Activated CD4-positive, alpha-beta T cell treated with anti-CD3 and anti-CD28 coated beads, Interleukin-2, amount 50 U/mL, for 4 hours (primary cell): Measurements from ENCODE around the gene PHF20.
"Not testable (repeated sequence)": the region's sequence is repeated elsewhere in the genome, so short reads cannot be mapped to it uniquely, and the experiment has no call there.

Experiments
- DNase-seq, 2 experiments: peaks; one replicate each; pipeline ENCODE4 v3.0.0-alpha.2; 2020

Gene PHF20

GRCh38 chr20:35771689-35772562 is at the start of gene PHF20:
TSS of gene PHF20 (plus strand) at chr20:35772015. CDS start at chr20:35801523, 29,508 bp downstream.
- peak; percentile 100 for DNase-seq

GRCh38 chr20:35723275-35723639 is 48.6 kb upstream of the PHF20 start:
- not testable (repeated sequence) for DNase-seq

- not testable (repeated sequence) for DNase-seq
Measured at GRCh38 chr20:35723652-35724320, 48.0 kb upstream of the PHF20 start.

GRCh38 chr20:35724321-35725230 is 47.2 kb upstream of the PHF20 start:
- no peak for DNase-seq

GRCh38 chr20:35726842-35727711 is 44.7 kb upstream of the PHF20 start:
- no peak for DNase-seq

- no peak for DNase-seq
Measured at GRCh38 chr20:35729283-35729807, 42.5 kb upstream of the PHF20 start.

- no peak for DNase-seq
Measured at GRCh38 chr20:35729836-35730582, 41.8 kb upstream of the PHF20 start.

- no peak for DNase-seq
Measured at GRCh38 chr20:35730583-35731468, 41.0 kb upstream of the PHF20 start.

GRCh38 chr20:35731469-35731788 is 40.4 kb upstream of the PHF20 start:
- DNase-seq, result no peak

GRCh38 chr20:35731862-35732643 is 39.8 kb upstream of the PHF20 start:
- DNase-seq, result no peak

GRCh38 chr20:35732644-35732982 is 39.2 kb upstream of the PHF20 start:
- no peak for DNase-seq

GRCh38 chr20:35734374-35734773 is 37.4 kb upstream of the PHF20 start:
- DNase-seq, result no peak

- DNase-seq, result no peak
Measured at GRCh38 chr20:35734777-35735649, 36.8 kb upstream of the PHF20 start.

GRCh38 chr20:35735826-35736470 is 35.9 kb upstream of the PHF20 start:
- no peak for DNase-seq

GRCh38 chr20:35737865-35738333 is 33.9 kb upstream of the PHF20 start:
- DNase-seq, result no peak

GRCh38 chr20:35738410-35739179 is 33.2 kb upstream of the PHF20 start:
- no peak for DNase-seq
